Testis (tissue), 3 donors: ENCODE data around the gene LETM1. TPM values are rescaled to one million over a fixed set of nuclear protein-coding genes. Genes with fewer than 3 reads are reported as not detected.

ENCODE experiments used
- DNase-seq: peaks from one replicate; pipeline ENCODE4 v3.0.0-alpha.2; 2019
- H3K27ac ChIP-seq, 2 donors: fragments of 200-600 bp; sonication (generic); one replicate each; pipeline ENCODE4 v1.5.1; 2019
- H3K27me3 ChIP-seq: fragments of 200-600 bp; sonication (generic); one replicate; pipeline ENCODE4 v1.5.1; 2019
- H3K36me3 ChIP-seq: fragments of 200-600 bp; sonication (generic); one replicate; pipeline ENCODE4 v1.5.1; 2017; ENCODE audit warnings: low read depth; ENCODE audit errors: missing control alignments
- H3K4me1 ChIP-seq: fragments of 200-600 bp; sonication (generic); one replicate; pipeline ENCODE4 v1.5.1; 2019
- H3K4me3 ChIP-seq, 2 donors: fragments of 200-600 bp; sonication (generic); one replicate each; pipeline ENCODE4 v1.5.1; 2017 to 2019
- H3K9me3 ChIP-seq: fragments of 200-600 bp; sonication (generic); one replicate; pipeline ENCODE4 v1.5.1; 2017
- POLR2A ChIP-seq: fragments of 450-650 bp; IDR thresholded peaks from one replicate; pipeline ENCODE4 v1.6.1; 2017; ENCODE audit warnings: antibody characterized with exemption, mild to moderate bottlenecking, moderate library complexity
- WGBS, 2 donors: methylation state at CpG; one replicate each; pipeline ENCODE4 v1.1.5; 2018; 5-methylcytosine and 5-hydroxymethylcytosine counted together
- intact Hi-C: fragments of 100-400 bp; cut with DNase I; formaldehyde crosslinking; loops from one replicate; pipeline ENCODE4 v1.15.1; 2023; ENCODE audit warnings: low total_unique reads
- polyA plus RNA-seq: library from polyadenylated mRNA; stranded (reverse); fragments of 350-450 nt; fragmentation: Illumina TruSeq; extraction: RNeasy Lipid Tissue Mini Kit (QIAGEN cat#74804); gene quantifications from one replicate; pipeline ENCODE4 v1.2.3, GENCODE V29; 2014; ENCODE audit warnings: low read depth, low replicate concordance; ENCODE audit not compliant: insufficient read depth
- total RNA-seq, 2 donors: library from RNA; depleted of rRNA; stranded (reverse); fragments of >200 nt; gene quantifications; one replicate each; pipeline ENCODE4 v1.2.3, GENCODE V29; 2016
- TF ChIP-seq, protein P1 (sequence below), 3 experiments: fragments of 450-650 bp in 2 of 3; fragments of 200-600 bp in 1 of 3; sonication (generic) in 1 of 3; IDR thresholded peaks; one replicate each; pipeline ENCODE4 v1.5.1; 2016 to 2019; ENCODE audit warnings: antibody characterized with exemption in 3 of 3, mild to moderate bottlenecking in 2 of 3, moderate library complexity in 1 of 3

The LETM1 gene
- total and polyA plus RNA-seq, 3 donors from 2014 or later: 38.1 to 124 (median 90.7) TPM

- no peaks in the 10 kb centered on the region for H3K9me3 ChIP-seq
- H3K4me3 ChIP-seq: no peak overlapping the region
- TF ChIP-seq POLR2A: no peak
- TF ChIP-seq, protein P1, sequence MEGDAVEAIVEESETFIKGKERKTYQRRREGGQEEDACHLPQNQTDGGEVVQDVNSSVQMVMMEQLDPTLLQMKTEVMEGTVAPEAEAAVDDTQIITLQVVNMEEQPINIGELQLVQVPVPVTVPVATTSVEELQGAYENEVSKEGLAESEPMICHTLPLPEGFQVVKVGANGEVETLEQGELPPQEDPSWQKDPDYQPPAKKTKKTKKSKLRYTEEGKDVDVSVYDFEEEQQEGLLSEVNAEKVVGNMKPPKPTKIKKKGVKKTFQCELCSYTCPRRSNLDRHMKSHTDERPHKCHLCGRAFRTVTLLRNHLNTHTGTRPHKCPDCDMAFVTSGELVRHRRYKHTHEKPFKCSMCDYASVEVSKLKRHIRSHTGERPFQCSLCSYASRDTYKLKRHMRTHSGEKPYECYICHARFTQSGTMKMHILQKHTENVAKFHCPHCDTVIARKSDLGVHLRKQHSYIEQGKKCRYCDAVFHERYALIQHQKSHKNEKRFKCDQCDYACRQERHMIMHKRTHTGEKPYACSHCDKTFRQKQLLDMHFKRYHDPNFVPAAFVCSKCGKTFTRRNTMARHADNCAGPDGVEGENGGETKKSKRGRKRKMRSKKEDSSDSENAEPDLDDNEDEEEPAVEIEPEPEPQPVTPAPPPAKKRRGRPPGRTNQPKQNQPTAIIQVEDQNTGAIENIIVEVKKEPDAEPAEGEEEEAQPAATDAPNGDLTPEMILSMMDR (IDR thresholded peaks at IDR 0.05): no peak
- H3K27me3 ChIP-seq: no peaks in the 10 kb centered on the region
- intact Hi-C loops: no loop called here
- no peak overlapping the region for H3K27ac ChIP-seq
- H3K4me1 ChIP-seq: no peaks in the 10 kb centered on the region
- no peak for DNase-seq
- no peaks in the 10 kb centered on the region for H3K36me3 ChIP-seq
- WGBS, 2 donors: 80 to 86% methylated on average over 5 of the region's 5 CpGs
Measured at GRCh38 chr4:1868293-1868692, 12.3 kb upstream of the LETM1 start.

DNA sequence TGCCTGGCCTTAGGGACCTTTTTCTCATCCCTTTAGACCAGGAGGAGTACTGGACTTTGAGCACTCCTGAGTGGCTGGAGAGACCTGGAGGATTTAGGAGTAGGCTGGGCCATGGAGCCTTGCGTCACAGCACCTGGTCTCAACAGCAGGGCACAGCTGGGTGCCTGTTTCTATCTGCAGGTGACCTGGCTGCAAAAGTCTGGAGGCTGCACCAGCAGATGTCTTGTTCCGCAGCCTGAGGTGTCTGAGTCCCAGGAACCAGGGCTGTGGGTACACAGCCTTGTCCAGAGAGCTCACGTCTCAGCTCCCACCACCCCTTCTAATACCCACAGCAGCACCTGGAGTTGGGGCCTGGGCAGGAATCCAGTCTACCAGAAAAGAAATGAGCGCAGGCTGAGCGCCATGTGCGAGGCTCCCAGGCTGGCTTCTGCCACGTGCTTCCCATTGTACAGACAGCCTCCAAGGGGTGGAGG, 10.3 kb upstream of the LETM1 start:
- no peaks in the 10 kb centered on the region for H3K9me3 ChIP-seq
- WGBS, 2 donors: 80 to 86% methylated on average over 4 to 7 of the region's 7 CpGs
- peaks cover 10% of the 10 kb centered on the region for H3K4me1 ChIP-seq
- H3K27me3 ChIP-seq: no peaks in the 10 kb centered on the region
- H3K27ac ChIP-seq: no peak overlapping the region
- H3K36me3 ChIP-seq: no peaks in the 10 kb centered on the region
- no peak overlapping the region for H3K4me3 ChIP-seq
- TF ChIP-seq POLR2A: no peak
- TF ChIP-seq, protein P1 (IDR thresholded peaks at IDR 0.05): no peak
- intact Hi-C loops: no loop called here
- no peak for DNase-seq

DNA sequence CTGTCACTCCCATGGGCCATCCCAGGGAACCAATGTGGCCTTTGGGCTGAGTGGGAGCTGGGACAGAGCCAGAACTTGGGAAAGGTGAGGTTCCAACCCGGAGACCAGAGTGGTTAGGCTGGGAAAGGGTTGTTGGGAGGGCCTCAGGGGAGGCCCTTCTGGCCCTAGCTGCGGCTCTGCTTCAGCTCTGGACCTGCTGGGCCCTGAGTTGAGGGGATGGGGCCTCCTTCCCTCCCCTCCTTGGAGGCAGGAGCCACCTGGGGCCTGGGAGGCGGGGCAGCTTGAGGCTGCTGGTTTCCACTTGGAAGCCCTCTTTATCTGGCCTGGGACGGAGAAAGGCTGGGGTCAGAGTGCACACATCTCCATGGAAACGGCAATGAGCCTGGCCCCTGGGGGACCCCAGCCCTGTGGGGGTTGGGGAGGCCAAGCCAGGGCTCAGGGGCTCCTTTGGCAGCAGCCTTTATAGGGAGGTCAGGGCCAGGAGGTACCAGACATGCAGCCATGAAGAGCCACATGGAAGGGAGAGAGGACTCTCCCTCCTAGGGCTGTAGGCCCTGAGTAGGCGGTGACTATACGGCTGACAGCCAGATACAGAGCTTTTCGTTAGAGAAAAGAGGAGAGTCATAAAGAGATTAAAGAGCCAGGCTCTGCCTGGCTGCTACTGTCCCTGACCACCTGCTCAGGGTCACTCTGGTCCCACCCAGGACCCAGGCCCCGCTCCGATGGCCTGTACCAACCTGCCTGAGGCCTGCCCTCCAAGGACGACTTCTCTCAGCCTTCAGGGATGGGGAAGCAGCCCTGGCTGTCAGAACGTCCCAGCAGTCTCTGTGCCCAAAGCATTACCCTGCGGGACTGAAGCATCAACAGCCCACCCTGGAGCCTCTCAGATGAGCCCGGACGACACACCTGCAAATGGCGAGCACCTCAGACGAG, 8.4 kb upstream of the LETM1 start:
- Histone ChIP-seq H3K4me3 (no peak overlapping the region), H3K27me3 (no peaks in the 10 kb centered on the region), H3K36me3 (no peaks in the 10 kb centered on the region), H3K9me3 (no peaks in the 10 kb centered on the region), H3K4me1 (peaks cover 10% of the 10 kb centered on the region), H3K27ac (no peak overlapping the region)
- TF ChIP-seq, protein P1 (IDR thresholded peaks at IDR 0.05): no peak
- no peak for TF ChIP-seq POLR2A
- no peak for DNase-seq
- WGBS, 2 donors: 72 to 82% methylated on average over 15 to 17 of the region's 17 CpGs
- intact Hi-C loops: no loop called here

DNA sequence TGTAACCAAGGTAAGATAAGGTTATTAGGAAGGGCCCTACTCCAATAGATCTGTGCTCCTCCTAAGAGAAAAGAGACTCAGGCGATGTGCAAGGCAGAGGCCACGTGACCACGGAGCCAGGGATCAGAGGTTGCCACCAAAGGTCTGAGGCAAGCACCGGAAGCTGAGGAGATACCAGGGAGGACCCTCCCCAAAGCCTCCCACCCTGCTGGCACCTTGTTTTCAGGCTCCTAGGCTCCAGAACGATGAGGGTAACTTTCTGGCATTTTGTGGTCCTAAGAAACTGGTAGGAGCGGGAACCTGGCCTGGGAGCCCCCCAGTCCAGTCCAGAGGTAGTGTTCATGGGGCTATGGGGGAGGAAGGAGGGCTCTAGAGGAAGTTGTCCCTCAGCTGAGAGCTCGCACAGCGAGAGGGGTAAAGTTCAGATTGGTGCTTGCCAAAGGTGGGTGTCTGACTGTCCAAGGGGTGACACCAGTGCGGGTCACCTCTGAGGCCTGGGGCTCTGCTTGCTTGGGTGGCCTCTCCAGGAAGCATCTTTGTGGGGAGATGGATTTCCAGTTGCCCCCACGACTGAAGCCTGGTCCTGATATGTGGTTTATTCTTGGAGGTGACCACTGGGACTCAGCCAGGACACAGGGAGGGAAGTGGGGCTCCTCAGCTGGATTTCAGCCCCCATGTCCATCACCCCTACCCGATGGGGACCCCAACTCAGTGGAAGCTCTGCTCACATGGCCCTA, 7.5 kb upstream of the LETM1 start:
- 84 to 95% methylated on average over 10 to 11 of the region's 11 CpGs for WGBS, 2 donors
- Histone ChIP-seq H3K4me3 (no peak overlapping the region), H3K9me3 (no peaks in the 10 kb centered on the region), H3K36me3 (no peaks in the 10 kb centered on the region), H3K27ac (no peak overlapping the region), H3K4me1 (peaks cover 10% of the 10 kb centered on the region), H3K27me3 (no peaks in the 10 kb centered on the region)
- DNase-seq: no peak
- intact Hi-C loops: no loop called here
- TF ChIP-seq, protein P1 (IDR thresholded peaks at IDR 0.05): no peak
- no peak for TF ChIP-seq POLR2A
